GM12891 (cell line): Measurements from ENCODE around the gene NFKBIE.
"Not testable (repeated sequence)": the region's sequence is repeated elsewhere in the genome, so short reads cannot be mapped to it uniquely, and the experiment has no call there.

Source experiments
- DNase-seq: peaks from one replicate; pipeline ENCODE4 v3.0.0; 2011; ENCODE audit warnings: low spot score; ENCODE audit not compliant: insufficient read length
- FAIRE-seq: peaks from 2 replicates; lab custom pipeline; 2011; peaks lifted over from hg19 to GRCh38; lab: Jason Lieb, UNC
- PAX5 ChIP-seq: IDR thresholded peaks from 2 replicates; pipeline ENCODE4 v1.6.1; 2011; ENCODE audit warnings: low read length, moderate library complexity, mild to moderate bottlenecking; ENCODE audit not compliant: insufficient read depth, severe bottlenecking
- POLR2A ChIP-seq: IDR thresholded peaks from 2 replicates; pipeline ENCODE4 v1.6.1; 2011; ENCODE audit warnings: low read depth, low read length, control low read depth
- POLR2AphosphoS5 ChIP-seq: IDR thresholded peaks from 2 replicates; pipeline ENCODE4 v1.6.1; 2011; ENCODE audit warnings: low read depth, low read length, control low read depth
- POU2F2 ChIP-seq: IDR thresholded peaks from 2 replicates; pipeline ENCODE4 v1.6.1; 2011; ENCODE audit warnings: low read depth, mild to moderate bottlenecking, control low read depth, low read length, moderate library complexity
- SPI1 ChIP-seq: IDR thresholded peaks from 2 replicates; pipeline ENCODE4 v1.6.1; 2011; ENCODE audit warnings: low read depth, low read length, control low read depth
- TAF1 ChIP-seq: IDR thresholded peaks from 2 replicates; pipeline ENCODE4 v1.6.1; 2011; ENCODE audit warnings: low read depth, low read length, control low read depth

NFKBIE gene

DNA sequence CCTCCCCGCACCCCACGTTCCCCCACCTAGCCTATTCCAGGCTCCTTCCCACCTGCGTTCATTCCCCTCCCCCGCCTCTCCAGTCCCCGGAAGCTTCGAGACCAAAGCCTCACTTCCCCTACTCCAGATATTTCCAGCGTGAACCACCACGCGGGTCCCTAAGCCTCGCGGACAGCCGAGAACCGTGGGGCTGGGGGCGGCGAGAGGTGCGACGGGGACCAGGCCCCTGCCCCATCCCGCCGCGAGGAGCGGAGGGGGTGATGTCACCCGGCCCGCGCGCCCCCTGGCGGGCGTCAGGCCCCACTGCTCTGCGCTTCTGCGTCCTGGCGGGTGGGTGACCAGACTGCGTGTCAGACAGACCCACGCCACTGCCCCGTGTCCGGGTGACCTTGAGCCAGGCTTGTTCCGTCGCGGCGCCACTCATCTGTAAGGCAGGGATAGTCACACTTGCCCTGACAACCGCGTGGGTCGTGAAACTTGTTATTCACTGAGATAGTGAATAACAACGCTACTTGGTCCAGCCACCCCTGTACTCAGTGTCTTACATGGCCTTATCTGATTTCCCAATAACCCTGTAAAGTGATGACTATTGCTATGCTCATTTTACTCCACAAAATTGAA is 27.4 kb downstream of the NFKBIE start:
- FAIRE-seq: peak; percentile 90
- peak; percentile 88 for DNase-seq
- TF ChIP-seq POU2F2 (0 out of 2 replicates have a peak, but pooled peaks have one; percentile 5), PAX5 (peak; percentile 87), POLR2A (no peak; the same call in 1 of the 2 replicates)

DNA sequence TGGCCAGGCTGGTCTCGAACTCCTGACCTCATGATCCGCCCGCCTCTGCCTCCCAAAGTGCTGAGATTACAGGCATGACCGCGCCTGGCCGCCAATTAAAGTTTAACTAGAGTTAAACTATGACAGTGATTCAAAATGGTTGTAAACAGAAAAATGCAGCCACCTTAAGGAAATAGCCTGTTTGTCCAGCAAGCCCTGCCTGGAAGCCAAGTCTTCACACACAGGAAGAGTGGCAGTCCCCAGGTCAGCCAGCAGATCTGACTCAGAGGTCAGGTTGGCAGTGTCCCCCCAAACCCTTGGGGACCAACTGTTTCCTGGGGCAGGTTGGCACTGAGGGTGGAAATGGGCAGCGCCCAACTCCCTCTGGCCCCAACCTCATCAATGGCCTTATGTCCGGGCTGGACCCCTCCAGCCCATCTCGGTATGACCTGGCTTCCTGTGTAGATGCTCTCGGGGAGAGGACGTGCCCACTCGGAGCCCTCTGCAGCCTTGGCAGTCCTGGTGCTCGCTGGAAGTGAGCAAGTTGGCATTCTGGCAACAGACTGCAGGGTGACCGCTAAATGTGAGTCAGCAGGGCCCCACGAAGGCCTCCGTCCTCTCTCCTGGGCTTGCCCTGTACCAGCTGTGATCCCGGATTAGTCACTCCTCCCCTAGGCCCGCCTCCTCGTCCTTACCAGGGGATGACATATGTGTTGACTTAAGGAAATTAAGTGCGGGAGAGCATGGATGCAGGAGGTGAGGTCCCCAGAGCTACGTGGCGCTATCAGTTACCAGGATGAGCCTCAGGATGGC is 28.1 kb downstream of the NFKBIE start:
- DNase-seq: no peak
- no peak for TF ChIP-seq SPI1
- TF ChIP-seq PAX5: no peak
- no peak for TF ChIP-seq POU2F2
- FAIRE-seq: no peak

DNA sequence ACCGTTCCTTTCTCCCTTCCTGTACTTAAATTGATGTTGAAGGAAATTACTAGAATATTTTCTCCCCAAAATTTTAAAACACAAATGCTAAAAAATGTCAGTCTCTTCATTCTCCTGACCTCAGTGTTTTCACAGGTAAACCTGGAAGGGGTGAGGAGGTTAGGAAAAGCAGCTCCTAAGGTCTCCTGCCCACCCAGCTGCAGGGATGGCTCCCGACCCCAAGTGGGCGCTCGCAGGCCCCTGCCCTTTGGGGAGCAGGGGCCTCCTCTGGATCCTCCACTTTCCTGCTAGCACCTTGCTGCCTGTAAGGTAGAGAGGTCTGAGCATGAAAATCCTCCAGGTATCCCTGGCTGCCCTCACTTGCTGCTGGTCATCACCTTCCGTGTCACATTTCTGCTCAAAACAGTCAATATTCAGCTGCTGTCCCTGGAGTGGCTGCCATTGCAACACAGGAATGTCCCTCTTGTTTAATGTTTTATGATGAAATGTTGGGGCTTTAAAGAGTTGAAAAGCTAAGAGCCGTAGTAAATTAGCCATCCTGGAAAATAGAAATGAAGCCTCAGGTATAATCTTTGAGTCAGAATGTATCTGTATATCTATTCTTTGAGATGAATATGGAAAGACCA is 29.3 kb downstream of the NFKBIE start:
- FAIRE-seq: no peak
- TF ChIP-seq POLR2A: no peak
- no peak for TF ChIP-seq POU2F2
- TF ChIP-seq SPI1: no peak
- TF ChIP-seq TAF1: no peak
- TF ChIP-seq PAX5: no peak
- TF ChIP-seq POLR2AphosphoS5: no peak
- no peak for DNase-seq

DNA sequence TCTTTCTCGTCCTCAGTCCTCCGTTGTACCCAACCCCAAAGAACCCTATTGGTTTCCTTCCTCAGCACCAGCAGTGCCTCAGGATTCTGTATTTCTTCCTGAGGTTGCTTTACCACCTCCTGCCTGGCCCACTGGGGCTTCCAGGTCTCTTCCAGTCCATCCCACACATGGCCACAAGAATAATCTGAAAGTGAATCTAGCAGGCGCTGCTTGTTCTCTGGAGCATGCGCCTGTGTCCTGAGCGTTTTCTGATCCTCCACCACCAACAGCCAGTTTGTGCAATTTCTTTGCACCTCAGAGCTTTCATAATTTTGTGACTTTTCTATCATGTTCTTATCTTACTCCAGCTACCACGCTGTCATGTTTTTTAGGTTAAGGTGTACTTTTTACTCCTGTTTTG is 30.1 kb downstream of the NFKBIE start:
- TF ChIP-seq PAX5: no peak
- no peak for TF ChIP-seq SPI1
- TF ChIP-seq POU2F2: no peak
- TF ChIP-seq TAF1: no peak
- DNase-seq: no peak
- FAIRE-seq: no peak

DNA sequence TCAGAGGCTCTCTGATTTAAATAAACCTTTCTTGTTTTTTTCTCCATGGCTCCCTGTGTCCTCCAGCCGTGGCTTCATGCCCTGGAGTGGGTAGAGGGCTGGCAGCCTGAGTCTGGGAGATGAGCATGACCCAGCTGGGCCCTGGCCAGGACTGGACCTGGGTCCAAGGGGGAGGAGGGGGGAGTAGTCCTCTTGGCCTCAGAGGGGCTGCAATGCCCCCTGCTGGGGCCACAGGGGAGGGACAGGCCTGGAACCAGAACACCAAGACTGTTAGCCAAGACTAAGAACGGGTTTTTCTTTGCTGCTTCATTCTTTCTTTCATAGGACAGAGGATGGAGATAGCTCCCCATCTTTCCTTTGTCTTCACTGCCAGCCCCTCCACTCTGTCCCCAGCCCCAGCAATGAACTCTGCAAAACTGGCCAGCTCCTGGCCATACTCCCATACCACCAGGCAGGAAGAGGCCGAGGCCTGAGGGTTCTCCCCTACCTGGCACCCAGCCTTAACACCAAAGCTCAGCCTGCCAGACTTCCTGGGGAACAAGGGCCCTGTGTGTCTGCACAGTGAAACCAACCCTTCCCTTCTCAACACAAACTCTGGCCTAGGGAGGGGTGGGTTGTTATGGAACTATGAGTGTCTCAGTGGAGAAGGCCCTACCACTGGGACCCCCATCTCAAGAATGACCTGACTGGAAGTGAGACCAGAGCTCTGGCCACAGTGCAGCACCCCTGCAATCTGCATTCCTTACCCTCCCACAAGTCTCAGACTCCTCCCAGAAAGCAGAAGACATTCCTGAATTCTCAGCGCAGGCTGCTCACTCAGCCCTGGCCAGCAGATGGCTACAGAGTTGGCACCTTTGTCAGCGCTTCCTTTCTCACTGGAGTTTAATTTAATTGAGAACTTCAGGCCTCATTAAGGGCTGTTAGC is 31.0 kb downstream of the NFKBIE start:
- no peak for TF ChIP-seq POLR2AphosphoS5
- no peak for TF ChIP-seq TAF1
- no peak for TF ChIP-seq POU2F2
- no peak for TF ChIP-seq PAX5
- TF ChIP-seq SPI1: no peak
- TF ChIP-seq POLR2A: no peak
- no peak for FAIRE-seq
- no peak for DNase-seq

DNA sequence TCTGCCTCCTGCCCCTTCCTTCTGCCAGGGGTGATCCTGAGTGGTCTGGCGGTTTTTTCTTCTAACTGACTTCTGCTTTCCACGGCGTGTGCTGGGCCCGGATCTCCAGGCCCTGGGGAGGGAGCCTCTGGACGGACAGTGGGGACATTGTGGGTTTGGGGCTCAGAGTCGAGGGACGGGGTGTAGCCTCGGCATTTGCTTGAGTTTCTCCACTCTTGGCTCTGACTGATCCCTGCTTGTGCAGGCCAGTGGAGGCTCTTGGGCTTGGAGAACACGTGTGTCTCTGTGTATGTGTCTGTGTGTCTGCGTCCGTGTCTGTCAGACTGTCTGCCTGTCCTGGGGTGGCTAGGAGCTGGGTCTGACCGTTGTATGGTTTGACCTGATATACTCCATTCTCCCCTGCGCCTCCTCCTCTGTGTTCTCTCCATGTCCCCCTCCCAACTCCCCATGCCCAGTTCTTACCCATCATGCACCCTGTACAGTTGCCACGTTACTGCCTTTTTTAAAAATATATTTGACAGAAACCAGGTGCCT is 31.7 kb downstream of the NFKBIE start:
- TF ChIP-seq POLR2A (no peak), PAX5 (no peak), SPI1 (no peak), POU2F2 (no peak), POLR2AphosphoS5 (no peak), TAF1 (no peak)
- DNase-seq (no peak), FAIRE-seq (no peak)

DNA sequence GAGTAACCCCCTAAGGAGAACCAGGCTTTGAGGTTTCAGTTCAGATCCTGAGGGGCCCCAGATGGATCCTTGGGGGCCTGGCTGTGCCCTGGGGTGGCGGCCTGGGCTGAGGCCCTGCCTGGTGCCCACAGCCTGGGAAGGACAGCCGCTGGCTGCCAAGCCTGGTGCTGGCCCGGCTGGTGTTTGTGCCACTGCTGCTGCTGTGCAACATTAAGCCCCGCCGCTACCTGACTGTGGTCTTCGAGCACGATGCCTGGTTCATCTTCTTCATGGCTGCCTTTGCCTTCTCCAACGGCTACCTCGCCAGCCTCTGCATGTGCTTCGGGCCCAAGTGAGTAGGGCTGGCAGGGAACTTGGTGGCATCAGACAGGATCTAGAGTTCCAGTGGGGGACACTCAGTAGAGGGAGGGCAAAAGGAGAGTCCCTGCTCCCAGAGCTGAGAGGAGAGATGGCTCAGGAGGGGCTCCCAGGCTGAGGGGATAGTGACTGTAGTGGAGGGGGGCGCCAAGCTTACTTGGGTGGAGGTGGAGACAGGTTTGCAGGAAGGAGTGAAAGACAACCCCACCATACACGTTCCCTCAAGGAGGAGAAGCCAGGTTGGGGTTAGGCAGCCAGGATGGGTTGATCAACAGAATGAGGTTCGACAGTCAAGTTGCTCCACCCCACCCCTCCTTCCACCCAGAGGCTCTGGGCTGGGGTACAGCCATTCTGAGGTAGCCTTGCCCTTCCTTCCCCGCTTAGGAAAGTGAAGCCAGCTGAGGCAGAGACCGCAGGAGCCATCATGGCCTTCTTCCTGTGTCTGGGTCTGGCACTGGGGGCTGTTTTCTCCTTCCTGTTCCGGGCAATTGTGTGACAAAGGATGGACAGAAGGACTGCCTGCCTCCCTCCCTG is 32.4 kb downstream of the NFKBIE start:
- DNase-seq: no peak

DNA sequence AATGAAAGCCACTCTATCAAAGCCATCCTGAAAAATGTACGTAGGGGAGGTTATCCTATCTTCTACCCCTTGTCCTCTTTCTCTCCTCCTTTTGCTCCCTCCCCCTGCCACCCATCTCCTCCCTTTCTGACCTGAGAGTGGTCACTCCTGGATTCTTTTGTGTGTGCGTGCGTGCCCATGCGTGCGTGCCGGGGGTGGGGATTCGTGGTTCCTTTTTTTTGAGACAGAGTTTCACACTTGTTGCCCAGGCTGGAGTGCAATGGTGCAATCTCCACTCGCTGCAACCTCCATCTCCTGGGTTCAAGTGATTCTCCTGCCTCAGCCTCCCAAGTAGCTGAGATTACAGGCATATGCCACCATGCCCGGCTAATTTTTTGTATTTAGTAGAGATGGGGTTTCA is 33.9 kb downstream of the NFKBIE start:
- DNase-seq, FAIRE-seq: not testable (repeated sequence)

More for the DNA sequence above, 32.4 kb downstream of the NFKBIE start:
- no peak for TF ChIP-seq POU2F2
- TF ChIP-seq POLR2AphosphoS5: no peak
- TF ChIP-seq PAX5: no peak
- no peak for TF ChIP-seq TAF1
- no peak for TF ChIP-seq SPI1
- no peak for TF ChIP-seq POLR2A
- FAIRE-seq: no peak
